HG02885 (cell line): ENCODE measurements around the gene SP7.
"Not testable (repeated sequence)": the region's sequence is repeated elsewhere in the genome, so short reads cannot be mapped to it uniquely, and the experiment has no call there.

Source experiments
- ATAC-seq: cut with Tn5 transposase; IDR thresholded peaks from one replicate; pipeline ENCODE4 v1.9.1; 2021; ENCODE audit warnings: mild to moderate bottlenecking; ENCODE audit not compliant: unreplicated experiment, poor library complexity

Gene SP7

DNA sequence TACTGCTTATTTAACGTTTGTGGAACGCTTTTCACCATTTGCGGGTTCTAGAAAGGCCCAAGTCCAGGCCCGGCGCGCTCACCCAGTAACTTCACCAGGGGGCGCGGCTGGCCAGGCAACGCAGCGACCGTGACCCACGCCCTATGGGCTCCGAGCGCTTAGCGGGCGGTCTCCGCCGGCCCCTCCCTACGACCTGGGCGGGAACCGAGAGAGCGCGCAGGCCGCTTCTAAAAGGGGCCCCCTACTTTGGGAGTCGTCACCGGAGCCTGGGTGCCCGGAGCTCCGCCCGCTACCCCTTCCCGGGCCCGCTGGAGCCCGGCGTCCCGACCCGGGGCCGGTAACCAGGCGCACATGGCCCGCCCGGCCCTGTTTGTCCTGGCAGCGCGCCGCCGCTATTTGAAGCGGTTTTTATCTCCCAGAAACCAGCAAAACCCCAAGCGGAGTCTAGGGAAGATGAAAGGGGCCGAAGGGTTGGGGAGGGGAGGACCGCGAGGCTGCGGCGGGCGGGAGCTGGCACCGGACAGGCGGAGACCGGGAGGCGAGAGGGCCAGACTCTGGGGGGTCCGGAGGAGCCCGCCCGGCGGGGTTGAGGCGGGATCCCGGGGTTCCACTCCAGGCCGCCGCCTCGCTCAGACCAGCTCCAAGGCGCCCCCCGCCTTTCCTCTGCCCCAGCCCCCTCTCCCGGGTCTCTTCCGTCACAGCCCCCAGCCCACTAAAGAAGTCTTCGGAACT is 11.2 kb downstream of the SP7 start:
- ATAC-seq, result peak; percentile 62

DNA sequence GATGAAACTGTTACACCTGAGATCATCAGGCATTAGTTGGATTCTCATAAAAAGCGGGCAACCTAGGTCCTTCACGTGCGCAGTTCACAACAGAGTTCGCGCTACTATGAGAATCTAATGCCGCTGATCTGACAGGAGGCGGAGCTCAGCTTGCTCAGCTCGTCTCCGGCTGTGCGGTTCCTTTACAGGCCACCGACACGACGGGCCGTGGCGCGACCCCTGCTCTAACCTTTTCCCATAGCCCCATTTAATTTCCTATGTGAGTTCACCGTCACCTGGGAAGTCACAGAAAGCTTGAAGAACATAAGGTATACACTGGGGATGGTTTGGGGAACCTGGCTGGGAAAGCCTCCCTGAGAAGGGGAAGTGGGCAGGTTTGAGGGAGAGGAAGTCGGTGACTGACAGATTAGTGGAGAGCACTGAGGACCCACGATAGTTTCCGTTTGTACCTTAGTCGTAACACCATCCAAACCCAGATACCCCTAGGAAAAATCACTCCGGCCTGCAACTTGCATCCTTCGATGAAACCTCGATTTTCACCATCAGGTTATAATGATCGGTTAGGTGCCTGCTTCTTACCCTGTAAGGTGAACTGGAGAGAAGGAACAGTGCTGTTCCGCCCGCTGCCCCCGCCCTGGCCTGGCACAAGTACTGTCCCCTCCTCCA is 11.9 kb downstream of the SP7 start:
- ATAC-seq, result peak; percentile 31

DNA sequence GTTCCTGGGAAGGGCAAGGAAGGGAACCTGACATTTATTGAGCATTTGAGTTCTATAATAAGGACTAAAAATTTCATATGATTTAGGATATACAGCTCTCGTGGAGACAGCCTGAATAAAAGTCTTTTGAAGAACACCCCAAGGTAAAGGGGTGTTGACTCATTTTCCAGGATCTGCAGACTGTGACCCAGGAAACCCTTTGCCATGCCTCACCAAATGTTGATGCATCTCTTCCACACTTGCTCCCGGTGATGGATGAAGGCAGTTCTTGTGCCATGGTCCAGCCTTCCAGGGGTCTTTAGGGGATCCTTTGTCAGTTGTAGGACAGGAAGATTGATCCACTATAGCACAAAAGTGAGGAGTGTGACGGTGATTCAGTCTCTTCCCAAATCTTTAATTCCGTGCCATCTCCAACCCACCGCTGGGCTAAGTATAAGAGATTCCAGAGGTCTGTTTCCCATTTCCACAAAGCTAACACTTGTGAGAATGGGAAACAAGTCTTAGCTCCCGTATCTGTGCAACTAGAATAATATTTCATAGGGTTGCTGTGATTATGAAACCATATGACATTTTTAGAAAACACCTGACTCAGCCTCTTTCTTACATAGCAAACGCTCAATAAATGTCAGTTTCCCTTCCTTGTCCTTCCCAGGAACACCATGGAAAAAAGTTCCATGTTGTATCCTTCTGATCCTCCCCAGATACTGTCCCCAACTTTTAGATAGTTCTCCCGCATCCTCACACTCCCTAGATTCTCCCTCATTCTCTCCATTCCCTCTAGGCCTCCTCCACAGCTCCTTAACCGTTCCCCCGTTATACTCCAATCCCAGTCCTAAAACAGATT is 15.6 kb downstream of the SP7 start:
- ATAC-seq, result no peak

DNA sequence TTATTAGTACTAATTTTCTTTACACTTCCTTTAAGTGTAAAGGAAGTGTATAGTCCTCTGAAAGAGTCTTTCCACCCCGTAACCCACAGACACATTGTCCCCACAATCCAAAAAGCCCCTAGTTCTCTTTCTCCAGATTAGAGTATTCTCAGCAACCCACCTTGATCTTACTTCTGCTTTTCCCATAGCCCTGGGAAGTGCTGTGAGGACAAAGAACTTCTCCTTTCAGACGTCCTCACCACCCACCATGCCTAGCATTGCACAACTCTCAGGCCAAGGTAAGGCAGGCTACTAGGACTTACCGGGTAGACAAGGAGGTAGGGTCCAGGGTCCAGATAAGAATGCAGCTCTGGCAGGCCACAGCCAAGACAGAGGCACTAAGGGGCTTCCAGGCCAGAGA is 22.2 kb downstream of the SP7 start:
- ATAC-seq, result no peak

DNA sequence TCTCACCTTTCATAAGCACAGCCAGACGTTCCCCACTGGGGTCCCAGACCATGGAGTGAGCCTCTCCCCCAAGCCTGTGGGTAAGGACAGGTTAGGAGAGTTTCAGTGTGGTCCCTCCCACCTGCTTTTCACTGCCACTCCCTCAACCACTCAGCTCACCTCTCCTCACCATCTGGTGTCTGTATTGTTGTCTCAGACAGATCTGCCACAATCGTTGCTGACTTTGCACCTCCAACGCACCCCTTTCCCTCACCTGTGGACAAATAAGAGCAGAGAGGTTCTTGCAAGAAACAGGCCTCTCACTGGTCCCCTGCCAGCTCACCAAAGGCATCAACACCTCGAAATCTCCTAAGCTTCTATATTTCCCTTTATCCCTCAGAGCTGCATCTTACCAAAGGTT is 27.9 kb downstream of the SP7 start:
- no peak for ATAC-seq

DNA sequence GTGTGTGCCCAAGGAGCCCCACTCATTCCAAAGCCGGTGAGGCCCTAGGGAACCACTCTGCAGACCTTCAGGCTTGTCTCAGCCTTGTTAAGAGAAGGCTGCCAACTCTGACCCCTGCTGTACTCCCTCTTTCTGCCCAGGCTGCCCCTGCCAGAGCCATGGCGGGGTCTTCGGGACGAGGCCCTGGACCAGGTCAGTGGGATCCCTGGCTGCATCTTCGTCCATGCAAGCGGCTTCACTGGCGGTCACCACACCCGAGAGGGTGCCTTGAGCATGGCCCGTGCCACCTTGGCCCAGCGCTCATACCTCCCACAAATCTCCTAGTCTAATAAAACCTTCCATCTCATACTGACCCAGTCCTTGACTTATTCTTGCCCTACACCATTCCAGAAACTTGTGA is 29.3 kb downstream of the SP7 start:
- ATAC-seq, result no peak

DNA sequence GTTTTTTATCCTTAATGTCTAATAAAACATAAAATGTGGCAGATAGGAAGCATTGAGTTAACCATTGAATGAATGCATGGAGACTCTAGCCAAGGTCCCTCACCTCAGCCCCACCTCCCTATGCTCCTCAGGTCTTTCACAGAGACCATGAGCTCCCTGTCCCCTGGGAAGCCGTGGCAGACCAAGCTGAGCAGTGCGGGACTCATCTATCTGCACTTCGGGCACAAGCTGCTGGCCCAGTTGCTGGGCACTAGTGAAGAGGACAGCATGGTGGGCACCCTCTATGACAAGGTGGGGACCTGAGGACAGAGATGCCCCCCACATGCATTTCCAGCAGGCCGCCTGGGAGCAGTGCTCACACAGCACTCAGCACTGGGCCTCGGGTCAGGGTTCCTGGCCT is 33.3 kb downstream of the SP7 start:
- no peak for ATAC-seq

DNA sequence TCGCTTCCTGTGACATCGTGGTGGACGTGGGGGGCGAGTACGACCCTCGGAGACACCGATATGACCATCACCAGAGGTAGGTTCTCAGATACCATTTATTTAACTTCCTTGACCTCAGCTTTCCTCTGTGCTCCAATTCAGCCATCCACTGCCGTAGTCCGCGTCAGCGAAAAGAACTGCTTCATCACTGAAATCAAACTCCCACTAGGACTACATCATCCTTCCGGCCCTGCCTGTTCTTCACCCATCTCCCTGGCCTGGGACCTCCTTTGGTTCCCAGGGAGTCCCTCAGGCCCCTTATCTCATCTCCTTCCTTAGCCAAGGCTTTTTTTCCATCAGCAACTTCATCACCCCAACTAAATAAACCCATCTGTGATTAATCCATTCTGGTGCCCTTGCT is 36.0 kb downstream of the SP7 start:
- ATAC-seq, result no peak

DNA sequence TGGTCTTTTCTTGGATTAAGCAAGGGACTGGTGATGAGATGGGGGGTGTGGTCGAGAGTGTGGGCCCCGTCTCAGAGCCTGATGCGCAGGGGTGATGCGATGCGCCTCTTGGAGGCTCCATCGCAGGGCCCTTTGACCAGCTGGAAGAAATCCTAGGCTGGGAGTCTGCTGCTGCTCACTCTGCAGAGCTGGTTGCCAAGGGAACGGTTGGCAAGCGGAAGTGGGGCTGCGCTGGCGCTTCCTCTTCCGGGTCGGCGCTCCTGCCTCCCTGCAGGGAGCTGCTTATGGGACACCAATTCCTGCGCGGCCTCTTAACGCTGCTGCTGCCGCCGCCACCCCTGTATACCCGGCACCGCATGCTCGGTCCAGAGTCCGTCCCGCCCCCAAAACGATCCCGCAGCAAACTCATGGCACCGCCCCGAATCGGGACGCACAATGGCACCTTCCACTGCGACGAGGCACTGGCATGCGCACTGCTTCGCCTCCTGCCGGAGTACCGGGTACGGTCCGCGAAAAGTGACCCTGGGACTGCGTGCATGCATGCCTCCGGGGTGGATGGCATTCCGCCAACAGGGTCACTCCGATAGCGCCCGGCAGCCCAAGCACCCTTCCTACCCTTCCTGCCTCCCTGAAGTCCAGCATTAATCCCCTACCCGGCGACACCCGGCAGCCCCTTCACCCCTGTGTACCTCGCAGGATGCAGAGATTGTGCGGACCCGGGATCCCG is 36.5 kb downstream of the SP7 start, which contains the start of gene MYG1:
Gene MYG1, plus strand, starts transcription at position 242 of the 727 bp plus-strand sequence. Its CDS starts 43 bp downstream, at position 285.
- peak; percentile 73 for ATAC-seq

DNA sequence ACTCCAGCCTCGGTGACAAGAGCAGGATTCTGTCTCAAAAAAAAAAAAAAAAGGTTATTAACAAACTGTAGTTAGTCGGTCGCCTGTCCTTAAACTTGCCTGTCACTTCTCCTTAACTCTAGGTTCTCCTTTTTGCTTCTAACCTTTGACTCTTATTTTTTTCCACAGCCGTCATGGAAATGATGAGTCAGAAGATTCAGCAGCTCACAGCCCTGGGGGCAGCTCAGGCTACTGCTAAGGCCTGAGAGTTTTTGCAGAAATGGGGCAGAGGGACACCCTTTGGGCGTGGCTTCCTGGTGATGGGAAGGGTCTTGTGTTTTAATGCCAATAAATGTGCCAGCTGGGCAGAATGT is 37.1 kb downstream of the SP7 start:
- ATAC-seq, result no peak

DNA sequence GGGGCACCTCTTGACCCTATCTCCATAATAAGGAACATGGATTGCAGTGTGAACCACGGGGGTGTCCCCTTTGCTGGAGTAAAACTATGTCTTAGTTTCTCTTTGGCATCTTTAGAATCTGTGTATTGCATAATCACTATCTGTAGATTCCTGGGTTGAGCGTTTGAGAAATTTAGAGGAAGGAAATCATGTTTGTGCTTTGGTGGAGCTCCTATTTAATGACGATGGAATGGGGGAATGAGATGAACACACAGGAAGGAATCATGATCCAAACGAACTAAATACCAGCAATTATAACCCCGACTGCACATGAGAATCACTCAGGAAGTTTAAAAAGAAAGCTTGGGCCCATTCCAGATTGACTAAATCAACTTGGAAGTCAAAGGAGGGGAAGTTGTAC is 38.0 kb downstream of the SP7 start:
- ATAC-seq, result no peak

DNA sequence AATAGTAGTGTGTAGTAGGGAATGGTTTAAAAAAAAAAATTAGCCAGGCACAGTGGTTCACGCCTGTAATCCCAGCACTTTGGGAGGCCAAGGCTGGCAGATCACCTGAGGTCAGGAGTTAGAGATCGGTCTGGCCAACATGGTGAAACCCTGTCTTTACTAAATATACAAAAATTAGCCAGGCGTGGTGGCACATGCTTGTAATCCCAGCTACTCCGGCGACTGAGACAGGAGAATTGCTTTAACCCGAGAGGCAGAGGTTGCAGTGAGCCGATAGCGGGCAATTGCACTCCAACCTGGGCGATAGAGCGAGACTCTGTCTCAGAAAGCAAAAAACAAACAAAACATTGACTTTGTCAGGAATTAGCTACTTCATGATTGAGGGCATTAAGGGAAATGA is 39.0 kb downstream of the SP7 start:
- not testable (repeated sequence) for ATAC-seq

DNA sequence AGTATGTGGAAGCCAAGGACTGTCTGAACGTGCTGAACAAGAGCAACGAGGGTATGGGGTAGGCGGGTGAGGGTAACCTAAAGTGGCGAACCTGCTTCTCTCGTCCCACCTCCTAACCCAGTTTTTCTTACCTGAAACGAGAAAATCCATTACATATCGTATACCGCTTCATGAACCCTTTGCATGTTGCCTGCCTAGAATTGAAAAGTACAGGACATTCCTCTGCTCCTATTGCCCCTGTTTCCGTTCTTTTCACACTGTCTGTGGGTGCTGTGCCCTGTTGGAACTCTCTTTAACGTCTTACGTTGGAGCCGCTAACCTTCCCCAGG is 40.3 kb downstream of the SP7 start:
- ATAC-seq, result no peak

DNA sequence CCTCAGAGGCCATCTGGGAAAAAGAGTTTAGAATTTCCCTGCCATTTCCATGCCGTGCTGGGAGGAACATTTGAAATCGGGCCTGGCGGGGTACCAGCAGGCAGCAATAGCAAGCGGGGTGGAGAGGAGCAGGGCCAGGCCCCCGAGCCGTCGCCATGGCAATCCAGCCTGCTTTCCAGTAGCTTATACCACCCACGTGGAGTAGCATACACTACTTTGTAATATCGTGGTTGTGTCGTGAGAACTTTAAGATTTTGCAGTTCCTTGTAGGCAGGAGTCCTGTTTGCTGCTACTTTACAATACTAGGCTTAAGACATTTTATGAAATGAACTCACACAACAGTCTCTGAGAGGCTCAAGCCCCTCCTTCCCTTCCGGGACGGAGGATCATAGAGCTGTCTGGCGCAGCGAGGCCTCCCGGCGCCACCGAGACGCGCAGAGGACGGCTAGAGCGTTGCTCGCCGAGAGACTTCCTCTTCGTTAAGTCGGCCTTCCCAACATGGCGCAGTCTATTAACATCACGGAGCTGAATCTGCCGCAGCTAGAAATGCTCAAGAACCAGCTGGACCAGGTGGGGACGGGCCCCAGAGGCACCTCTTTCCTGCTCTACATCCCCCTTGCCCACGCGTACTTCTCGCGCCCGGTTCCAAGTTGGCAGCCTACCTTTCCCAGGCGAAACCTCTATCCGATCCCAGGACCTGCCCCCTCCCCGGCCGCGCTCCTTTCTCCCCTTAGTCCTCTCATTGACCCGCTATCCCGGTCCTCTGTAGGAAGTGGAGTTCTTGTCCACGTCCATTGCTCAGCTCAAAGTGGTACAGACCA is 40.9 kb downstream of the SP7 start, which contains the start of gene PFDN5:
Gene PFDN5, plus strand, starts transcription at position 473 of the 821 bp plus-strand sequence. Its CDS starts 26 bp downstream, at position 499.
- ATAC-seq, result peak; percentile 90

DNA sequence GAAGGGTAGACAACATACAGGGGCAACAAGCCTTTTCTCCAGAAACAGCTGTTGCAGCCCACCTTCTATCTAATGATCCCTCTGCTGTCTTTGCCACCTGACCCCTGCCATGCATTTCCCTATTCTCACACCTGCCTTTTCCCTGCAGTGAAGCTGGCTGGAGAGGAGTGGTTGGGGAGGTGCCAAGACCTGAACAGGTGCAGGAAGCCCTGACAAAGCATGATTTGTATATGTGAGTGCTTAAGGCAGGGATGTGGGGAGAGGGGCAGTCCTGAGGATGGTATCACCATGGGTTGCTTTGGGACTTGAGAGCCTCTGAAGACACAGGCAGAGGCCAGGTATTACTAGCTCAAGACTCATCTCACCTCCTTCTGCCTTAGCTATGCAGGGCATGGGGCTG is 43.7 kb downstream of the SP7 start:
- ATAC-seq, result no peak

DNA sequence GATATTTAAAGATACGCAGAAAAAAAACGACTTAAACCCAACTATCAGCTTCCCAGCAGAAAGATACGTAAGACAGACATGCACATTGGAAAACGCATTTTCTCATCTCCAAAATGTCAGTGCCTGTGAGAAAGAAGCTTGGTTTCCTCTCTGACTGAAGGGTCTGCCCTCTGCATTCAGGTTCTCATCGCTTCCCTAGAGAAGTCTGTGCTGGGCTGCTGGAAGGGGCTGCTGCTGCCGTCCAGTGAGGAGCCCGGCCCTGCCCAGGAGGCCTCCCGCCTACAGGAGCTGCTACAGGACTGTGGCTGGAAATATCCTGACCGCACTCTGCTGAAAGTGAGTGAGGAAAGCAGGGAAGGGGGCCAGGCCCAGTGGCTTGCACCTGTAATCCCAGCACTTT is 45.5 kb downstream of the SP7 start:
- no peak for ATAC-seq

DNA sequence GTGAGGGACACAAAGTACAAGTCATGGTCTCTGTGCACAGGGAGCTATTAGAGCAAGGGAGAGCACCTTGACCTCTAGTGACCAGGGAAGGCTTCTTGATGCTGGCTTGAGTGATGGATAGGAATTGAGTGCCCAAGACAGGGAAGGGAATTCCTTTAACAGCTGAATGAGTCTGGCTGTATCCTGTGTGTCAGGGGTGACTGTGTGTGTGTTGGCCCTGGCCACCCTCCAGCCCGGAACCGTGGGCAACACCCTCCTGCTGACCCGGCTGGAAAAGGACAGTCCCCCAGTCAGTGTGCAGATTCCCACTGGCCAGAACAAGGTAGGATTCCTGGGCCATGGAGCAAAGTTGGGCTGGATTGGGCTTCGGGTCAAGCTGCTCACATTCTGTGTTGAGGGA is 46.3 kb downstream of the SP7 start:
- ATAC-seq, result no peak

DNA sequence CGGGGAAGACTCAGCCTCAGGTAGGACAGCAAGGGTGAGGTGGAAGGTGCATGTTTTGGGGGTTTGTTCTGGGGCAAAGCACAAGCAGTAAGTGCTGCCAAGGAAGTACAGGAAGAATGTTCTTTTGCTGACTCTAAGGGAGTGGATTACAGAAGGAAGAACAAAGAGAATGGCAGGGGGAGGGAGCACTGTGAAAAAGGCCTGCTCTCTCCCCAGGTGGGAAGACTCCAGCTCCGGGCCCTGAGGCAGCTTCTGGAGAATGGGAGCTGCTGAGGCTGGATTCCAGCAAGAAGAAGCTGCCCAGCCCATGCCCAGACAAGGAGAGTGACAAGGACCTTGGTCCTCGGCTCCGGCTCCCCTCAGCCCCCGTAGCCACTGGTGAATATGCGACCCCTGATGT is 47.8 kb downstream of the SP7 start:
- no peak for ATAC-seq

DNA sequence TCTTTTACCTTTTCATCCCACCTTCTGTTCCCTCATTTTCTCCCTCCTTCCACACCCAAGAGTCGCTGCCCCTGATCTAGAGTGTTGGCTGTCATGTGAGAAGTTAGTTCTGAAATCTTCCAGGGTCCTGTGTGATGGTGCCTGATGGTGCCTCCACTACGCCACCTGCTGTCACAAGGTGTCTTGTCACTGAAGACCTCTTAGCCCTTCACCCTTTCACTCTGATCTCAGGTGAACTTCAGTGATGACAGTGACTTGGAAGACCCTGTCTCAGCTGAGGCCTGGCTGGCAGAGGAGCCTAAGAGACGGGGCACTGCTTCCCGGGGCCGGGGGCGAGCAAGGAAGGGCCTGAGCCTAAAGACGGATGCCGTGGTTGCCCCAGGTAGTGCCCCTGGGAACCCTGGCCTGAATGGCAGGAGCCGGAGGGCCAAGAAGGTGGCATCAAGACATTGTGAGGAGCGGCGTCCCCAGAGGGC is 48.4 kb downstream of the SP7 start:
- no peak for ATAC-seq

DNA sequence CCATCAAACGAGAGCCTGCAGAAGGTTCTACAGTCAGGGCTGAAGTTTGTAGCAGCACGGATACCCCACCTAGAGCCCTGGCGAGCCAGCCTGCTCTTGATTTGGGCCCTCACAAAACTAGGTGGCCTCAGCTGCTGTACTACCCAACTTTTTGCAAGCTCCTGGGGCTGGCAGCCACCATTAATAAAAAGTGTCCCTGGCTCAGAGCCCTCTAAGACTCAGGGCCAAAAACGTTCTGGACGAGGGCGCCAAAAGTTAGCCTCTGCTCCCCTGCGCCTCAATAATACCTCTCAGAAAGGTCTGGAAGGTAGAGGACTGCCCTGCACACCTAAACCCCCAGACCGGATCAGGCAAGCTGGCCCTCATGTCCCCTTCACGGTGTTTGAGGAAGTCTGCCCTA is 49.7 kb downstream of the SP7 start:
- no peak for ATAC-seq
